Activated CD8-positive, alpha-beta memory T cell treated with anti-CD3 and anti-CD28 coated beads for 4 hours (primary cell): ENCODE results near the gene SIK3.
"Not testable (repeated sequence)": the region's sequence is repeated elsewhere in the genome, so short reads cannot be mapped to it uniquely, and the experiment has no call there.

Experiments
- DNase-seq, 2 donors: peaks; one replicate each; pipeline ENCODE4 v3.0.0-alpha.2; 2020; ENCODE audit warnings: low read depth in 2 of 2

Gene SIK3

DNA sequence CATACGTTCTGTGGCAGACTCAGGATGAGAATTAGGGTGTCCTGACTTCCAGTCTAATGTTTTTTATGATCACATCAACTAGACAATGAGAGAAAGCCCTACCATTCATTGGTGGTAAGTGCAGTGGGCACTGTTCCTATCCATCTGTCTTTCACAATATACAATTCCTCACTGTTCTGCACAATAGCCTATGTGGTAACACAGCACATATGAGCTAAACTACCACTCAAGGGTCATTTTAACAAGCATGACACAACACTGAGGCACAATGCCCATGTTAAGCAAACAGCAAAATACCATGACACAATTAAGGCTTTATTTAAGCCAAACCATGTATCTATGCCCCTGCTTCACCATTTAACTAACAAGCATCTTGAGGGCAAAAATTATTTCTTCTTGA is 52.3 kb downstream of the SIK3 start:
- no peak for DNase-seq

DNA sequence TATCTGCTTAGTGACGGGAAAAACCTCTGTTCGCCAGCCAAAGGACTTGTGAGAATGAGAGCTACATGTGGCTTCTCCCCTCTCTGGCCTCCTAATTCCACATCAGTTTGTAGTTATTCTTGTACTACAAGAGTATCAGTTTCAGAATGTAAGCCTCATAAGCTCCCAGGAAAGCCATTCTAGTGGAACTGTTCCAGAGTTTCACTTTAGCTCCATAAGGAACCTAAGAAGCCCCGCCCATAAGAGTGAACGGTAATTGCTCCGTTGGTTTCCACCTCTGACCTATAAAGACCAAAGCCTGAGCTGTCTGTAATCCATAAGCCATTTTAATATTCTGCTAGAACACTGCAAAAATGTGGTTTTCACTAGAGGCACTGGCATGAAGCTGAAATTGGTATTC is 53.0 kb downstream of the SIK3 start:
- no peak for DNase-seq

DNA sequence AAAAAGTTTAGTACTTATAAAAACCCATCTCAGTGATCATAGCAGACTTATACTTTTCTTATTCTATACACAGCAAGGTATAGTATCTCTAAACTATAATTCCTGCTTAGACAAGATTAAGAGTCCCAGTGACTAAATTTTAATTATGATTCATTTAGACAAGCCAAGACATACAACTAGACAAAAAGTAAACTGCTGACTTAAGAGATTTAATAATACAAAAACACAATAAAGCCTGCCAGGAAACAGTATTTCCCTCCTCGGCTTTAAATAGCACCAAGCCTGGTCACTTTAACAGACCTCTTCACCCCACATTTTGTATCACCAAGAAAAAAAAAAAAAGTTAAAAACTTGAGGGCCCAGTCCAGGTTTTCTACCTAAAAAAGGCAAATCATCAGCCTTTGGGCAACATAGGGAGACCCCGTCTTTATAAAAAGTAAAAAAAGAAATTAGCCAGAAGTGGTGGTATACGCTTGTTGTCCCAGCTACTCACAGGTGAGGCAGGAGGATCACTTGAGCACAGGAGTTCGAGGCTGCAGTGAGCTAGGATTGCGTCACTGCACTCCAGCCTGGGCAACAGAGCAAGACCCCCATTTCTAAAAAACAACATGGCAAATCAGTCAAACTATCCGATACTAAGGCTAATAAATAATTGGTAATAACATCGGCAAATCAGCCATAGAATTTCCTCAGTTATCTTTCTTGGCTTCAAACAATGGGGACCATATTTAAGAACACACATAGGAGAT is 53.8 kb downstream of the SIK3 start:
- no peak for DNase-seq

DNA sequence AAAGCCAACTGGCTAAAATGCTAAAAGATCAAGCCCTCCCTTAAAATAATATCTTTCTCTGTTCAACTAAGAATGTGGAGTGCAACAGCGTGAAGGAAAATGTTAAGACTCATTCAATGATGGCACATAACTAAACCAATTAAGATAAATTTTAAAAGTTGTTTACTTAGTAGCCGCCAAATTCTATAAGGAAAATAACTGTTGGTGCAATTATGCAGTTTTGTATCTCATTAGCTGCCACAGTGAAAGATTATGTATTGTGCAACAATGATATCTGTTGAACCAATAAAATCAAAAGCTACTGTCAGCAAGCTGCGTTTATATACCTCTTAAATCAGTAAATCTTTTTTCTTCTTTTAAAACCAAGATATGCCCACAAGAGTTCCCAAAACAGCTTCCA is 55.5 kb downstream of the SIK3 start:
- DNase-seq, result no peak

DNA sequence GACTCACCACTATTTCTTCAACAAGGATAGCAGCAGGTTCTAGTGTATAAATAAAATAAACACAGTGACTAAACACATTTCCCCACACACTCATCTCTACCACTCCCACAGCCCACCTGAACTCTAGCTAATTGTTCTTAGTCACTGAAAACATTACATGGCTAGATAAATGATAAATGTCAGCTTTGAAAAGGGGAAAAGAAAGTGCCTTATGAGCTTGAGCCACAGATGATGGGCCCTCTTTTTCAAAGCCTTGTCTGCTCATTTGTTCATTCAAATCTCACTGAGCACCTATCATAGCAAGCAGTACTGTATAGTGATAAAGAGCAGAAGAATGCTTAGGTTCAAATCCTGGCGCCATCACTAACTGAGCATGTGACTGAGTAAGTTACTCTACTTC is 58.3 kb downstream of the SIK3 start:
- no peak for DNase-seq

DNA sequence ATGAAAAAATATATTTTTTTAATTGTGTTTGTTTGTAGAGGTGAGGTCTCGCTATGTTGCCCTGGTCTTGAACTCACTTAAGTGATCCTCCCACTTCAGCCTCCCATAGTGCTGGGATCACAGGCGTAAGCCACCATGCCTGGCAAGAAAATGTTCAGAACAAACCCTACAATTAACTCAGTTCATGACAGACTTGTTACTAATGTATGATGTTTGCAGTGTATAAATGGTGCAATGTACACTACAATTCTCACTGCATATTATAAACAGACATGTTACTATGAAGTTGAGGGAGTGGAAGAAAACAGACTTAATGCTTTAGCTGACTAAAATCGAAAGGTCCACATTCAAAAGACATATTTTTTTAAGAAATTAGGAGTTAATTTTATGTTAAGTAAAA is 59.0 kb downstream of the SIK3 start:
- no peak for DNase-seq

DNA sequence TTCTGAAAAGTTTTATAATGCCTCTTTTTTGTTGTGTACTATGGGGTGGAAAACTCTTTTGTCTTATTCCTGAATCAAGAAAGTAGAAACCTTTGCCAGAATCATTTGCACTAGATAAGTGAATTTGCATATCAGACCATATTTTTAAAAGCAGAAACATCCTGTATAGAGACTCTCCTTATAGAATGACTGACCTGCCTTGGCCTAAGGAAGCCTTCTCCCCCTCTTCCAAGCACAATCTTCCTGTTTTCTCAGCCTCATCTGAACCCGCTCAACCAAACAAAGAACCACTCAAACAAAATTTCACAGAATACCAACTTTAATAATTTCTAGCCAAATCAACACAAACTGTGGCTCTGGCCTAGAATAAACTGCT is 60.3 kb downstream of the SIK3 start:
- DNase-seq, result no peak

DNA sequence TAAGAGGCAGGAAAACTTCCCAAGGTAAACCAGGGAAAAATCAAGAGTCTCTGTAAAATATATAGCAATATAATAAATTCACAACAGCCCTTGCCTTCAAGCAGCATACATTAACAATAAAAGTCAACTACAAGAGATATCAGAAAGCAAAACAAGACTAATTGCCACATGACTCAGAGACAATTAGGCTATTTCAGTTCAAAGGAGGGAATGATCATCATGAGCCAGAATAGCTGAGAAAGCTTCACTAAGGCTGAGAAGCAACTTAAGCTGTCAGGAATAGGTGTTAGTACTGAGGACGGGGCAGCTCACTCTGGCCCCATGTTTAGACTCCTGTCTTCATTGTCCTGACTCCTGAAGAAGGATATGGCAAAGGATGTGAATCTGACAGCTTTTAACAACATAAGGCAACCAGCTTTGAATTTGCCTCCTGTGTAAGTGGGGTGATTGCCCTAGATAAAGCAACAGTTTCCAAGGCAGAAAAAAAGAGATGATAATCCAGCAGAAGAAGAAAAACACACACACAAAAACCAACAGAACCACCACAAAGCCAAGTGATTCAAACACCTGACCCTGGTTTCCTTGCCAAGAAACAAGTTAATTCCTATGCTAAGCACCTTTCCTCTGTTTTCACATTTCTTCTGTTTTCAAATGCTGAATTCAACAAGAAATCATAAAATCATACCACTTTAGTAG is 60.8 kb downstream of the SIK3 start:
- no peak for DNase-seq

DNA sequence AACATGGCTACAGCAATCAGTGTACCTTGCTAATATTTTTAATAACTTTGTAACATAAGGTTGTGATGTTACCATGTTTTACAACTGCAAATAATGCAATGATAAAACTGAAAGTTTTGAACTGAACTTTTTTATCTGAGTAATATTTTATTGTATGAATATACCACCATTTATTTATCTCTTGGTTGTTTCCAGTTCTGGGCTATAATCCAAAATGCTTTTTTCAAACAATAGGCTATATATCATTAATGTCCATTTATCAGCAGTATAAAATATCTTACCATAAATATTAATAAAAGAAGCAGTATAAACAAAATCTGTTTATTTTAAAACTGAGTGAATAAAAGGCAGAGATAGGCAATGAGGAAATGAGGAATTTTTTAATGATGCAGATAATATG is 63.3 kb downstream of the SIK3 start:
- no peak for DNase-seq

DNA sequence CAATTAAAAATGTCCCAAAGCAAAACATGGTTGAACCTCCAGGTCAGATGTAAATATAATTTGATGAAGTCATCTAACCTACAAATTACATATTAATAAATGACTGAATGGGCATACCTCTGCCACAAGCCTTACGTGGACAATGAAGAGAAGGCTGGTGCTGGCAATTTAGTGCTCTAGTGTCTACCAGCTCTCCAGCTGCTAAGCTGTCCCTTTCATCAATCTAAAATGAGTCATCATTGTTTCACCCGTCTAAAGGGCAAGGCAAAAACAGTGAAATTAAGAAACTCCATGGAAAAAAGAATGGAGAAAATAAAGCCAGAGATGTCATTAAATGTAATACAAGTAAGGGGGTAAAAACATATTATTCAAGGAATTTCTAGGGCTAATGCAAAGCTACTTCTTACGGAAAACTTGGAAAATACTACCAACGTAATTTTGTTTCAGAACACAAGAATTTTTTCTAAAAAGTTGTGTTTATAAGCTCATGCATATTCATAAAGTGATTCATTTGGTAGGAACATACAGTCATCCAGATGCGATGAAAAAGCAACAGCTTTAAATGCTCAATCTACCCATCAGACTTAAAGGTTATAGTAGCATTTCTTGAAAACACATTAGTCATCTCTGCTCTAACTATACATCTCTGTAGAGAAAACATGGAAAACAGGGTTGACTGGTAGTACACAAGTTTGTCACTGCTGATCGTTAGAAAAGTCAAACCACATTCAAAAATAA is 71.5 kb downstream of the SIK3 start:
- DNase-seq, result no peak

DNA sequence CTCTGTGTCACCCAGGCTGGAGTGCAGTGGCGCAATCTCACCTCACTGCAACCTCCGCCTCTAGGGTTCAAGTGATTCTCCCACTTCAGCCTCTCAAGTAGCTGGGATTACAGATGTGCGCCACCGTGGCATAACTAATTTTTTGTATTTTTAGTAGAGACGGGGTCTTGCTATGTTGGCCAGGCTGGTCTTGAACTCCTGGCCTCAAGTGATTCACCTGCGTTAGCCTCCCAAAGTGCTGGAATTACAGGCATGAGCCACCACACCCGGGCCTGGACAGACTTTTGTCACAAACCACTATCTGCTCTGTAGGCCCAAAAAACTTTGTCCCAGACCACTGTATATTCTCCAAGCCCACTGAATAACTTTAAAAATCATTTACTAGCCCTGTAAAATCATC is 74.5 kb downstream of the SIK3 start:
- not testable (repeated sequence) for DNase-seq

DNA sequence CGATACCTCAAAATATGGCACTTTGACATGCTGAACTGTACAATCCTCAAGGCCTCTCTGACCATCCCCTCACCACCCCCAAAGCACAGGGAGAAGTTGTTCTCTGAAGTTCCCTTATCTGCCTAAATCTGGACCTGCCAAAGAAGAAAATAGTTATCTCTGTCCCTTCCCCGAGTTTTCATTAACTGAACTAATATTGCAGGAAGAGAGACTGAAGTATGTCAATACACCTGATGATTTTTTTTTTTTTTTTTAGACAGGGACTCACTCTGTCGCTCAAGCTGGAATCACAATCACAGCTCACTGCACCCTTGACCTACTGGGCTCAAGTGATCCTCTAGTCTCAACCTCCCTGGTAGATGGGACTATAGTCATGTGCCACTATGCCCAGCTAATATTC is 75.0 kb downstream of the SIK3 start:
- no peak for DNase-seq

DNA sequence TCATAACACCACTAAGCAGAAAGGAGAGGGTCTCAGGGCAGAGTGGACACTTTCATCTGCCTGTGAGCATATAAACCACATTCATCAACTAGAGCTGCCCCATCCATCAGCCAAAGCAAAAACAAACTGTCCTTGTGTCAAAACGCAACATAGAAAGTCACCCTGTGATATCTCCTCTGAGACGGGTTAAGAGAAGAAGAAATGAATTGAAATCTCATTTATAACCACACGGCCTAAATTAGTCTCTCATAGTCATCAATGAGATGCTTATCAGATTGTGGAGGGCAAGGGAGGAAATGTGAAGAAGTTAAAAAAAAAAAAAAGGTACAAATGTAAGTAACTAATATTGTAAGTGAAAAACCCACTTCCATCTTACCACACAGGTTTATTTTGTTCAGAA is 75.7 kb downstream of the SIK3 start:
- DNase-seq, result no peak

DNA sequence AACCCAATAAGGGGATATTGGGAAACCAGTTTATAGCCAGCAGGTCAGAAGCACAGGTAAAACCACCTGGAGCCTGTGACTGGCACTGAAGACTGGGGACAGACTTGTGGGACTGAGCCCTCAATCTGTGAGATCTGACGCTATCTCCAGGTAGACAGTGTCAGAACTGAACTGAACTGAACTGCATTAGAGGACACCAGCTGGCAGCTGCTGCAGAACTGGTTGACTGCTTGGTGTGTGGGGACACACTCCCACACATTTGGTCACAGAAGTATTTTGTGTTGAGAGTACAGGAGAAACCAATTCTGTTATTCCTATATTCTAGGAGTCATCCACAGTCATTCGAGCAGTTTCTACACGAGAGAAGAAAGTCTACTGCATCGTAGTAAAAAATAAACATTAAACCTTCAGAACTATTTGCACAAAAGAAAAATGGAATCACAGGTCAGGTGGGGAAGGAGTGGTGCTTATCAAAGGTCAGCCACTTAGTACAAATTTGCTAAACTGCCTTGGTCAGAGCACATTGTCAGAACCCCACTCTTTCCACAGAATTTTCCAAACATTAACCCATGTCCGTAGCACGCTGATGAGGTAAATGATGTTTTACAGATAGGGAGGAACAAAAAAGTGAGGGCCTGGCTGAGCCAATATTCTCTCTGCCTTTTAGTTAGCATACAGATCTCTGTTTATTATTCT is 77.2 kb downstream of the SIK3 start:
- DNase-seq, result no peak

DNA sequence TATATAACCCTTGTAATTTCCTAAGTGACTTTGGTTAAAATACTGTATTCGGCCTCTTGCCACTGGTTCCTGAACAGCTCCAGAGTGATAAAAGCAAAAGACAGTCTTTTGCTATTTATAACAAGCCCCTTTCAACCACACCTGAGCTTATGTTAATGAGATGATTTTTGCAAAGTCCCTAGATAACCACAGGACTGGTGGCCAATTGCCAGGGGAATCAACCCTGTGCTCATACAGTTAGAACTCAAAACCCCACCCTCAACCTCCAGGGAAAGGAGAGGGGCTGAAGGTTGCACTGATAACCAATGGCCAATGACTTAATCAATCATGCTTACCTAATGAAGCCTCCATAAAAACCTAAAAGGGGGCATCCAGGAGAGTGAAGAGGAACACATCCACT is 77.9 kb downstream of the SIK3 start:
- no peak for DNase-seq

DNA sequence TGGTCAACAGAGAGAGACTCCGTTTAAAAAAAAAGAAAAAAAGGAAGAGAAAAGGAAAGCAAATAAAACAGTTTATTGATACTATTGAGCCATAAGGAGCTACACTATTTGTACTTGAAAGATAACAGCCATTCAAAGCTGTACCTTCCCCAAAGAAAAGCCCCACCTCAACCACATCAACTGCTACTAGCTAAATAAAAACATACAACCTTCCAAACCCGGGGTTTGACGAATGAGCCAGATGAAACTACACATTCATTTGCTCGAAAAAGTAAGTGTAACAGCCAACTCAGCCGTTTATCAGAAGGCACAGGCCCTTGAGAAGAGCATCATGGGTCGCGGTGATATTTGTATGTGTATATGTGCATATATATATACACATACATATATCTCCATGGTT is 78.4 kb downstream of the SIK3 start:
- DNase-seq, result no peak

DNA sequence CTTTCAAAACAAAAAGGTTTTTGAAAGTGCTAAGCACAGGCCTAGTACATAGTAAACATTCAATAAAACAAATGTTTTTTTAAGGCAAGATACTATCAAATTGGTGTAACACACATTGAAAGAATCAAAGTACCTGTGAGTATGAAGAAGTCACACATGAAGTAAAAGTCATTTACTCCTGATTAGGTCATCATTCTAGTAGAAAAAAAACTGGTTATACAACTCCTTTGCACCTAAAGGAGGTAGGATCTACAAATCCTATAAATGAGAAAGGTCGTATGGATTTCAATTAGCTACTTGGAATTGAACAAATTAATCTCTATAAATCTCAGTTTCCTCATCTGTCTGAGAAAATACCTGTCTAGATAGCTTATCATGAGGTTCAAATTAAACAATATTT is 80.8 kb downstream of the SIK3 start:
- DNase-seq, result no peak

DNA sequence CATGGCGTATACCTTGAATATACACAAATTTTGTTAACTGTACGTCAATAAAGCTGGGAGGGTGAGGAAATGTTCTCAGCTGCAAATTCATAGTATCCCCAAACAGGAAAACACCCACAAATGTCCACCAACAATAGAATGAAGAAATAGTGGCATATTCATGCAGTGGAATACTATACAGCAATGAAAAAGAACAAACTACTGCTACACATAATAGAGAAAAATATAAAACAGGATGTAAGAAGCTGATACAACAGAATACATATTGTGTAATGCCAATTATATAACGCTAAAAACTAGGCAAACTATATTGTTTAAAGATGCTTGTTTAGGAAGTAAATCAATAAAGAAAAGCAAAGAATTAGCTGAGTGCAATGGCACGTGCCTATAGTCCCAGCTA is 81.5 kb downstream of the SIK3 start:
- DNase-seq, result no peak

DNA sequence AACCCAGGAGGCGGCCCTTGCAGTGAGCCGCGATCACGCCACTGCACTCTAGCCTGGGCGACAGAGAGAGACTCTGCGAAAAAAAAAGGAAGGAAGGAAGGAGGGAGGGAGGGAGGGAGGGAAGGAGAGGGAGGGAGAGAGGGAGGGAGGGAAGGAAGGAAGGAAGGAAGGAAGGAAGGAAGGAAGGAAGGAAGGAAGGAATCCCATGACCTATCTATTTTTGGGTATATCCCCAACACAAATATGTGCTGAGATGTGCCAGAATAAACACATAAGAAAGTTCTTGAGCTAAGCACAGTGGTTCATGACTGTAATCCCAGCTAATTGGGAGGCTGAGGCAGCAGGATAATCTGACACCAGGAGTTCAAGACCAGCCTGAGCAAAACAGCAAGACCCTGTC is 82.0 kb downstream of the SIK3 start:
- no peak for DNase-seq

DNA sequence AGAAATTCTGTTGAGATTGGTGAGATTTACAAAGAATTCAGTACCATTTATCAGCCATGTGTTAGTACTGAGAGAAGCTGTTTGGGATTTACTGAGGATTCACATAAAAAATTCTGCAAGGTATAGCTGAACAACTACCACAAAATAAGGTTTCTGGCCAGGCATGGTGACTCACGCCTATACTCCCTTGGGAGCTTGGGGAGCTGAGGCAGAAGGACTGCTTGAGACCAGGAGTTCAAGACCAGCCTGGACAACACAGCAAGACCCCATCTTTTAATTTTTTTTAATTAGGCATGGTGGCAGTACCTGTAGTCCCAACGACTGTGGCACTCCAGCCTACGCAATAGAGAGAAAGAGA is 86.7 kb downstream of the SIK3 start:
- no peak for DNase-seq

DNA sequence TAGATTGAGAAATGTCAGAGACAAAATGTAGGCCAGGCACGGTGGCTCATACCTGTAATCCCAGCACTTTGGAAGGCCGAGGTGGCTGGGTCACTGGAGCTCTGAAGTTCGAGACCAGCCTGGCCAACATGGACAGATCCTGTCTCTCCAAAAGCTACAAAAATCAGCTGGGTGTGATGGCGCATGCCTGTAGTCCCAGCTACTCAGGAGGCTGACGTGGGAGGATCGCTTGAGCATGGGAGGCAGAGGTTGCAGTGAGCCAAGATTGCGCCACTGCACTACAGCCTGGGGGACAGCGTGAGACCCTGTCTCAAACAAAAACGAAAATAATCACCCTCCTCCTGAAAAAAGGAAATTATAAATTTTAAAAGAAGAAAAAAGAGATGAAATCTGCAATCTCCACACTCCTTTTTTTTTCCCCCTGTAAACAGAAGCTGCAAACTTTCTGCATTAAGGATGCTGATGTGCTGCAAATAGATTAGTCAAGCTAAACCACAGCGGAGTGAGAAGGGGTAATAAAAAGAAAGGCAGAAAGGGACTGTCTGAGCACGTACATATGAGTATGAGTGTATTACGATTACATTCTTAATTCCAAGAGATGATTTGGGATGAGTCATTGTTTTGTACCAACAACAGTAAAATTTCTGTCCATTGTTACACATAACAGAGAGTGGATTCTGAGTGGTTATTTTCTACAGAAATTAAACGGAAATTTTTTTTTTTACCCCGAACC is 87.3 kb downstream of the SIK3 start:
- no peak for DNase-seq
